Heart left ventricle (tissue), 13 donors: ENCODE measurements around the gene CUEDC2.

Source experiments
- POLR2A ChIP-seq, 2 donors: fragments of 450-650 bp; IDR thresholded peaks; one replicate each; pipeline ENCODE4 v1.6.1; 2017; ENCODE audit warnings: antibody characterized with exemption in 2 of 2, mild to moderate bottlenecking in 2 of 2, moderate library complexity in 2 of 2
- TF ChIP-seq, protein P1 (sequence below), 12 donors: fragments of 200-600 bp; sonication (generic) in 4 of 12; IDR thresholded peaks; one replicate each; pipeline versions ENCODE4 v1.5.0 to v1.8.0; 2018 to 2022; ENCODE audit warnings: antibody characterized with exemption in 12 of 12, mild to moderate bottlenecking in 5 of 12
- donor health status: ischemic (EF 13 %, LVEDD 7.1; RV severe dilation, severe dysfunction).
- donor health status: DM: no; HTN: yes; CAD: no.
- donor health status: DM: no; HTN: no; CAD: no.
- donor health status: ischemic (EF 25% LVEDD 6.9; RV normal size, moderate dysfunction).
- donor health status: ischemic (EF 25% LVEDD 5.7; RV mildly dilated, moderate dysfunction).
- donor health status: ischemic (EF 35%, LVEDD 5.7; RV mildly dilated, moderate dysfunction).
- donor health status: nonischemic (EF 11% LVEDD 7.7; RV severe dilation, severe dysfunction).
- donor health status: DM: yes; HTN: yes; CAD: no.
- donor health status: PGD.
- donor health status: ischemic (EF 29% LVEDD 5.4; RV normal size, mild dysfunction).
- donor health status: nonischemic (EF 23%, LVEDD 6.1; RV moderate dilation, normal function).

DNA sequence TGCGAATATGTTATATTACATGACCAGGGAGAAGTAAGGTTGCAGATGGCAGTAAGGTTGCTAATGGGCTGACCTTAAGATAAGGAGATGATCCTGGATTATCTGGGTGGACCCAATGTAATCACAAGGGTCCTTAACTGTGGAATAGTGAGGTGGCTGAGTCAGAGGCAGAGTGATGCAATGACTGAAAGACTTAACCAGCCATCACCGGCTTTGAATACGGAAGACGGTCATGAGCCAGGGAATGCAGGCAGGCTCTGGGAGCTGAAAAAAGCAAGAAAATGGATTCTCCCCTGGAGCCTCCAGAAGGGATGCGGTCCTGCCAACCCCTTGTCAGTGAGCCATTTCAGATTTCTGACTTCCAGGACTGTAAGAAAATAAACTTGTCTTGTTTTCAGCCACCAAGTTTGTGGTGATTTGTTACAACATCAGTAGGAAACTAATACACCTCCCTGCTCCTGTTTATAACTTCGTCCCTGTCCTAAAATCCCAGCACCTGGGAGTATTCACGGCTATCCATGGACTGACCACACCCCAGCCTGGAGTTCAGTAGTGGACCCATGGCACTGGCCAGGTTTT is 23.6 kb upstream of the CUEDC2 start:
- TF ChIP-seq, protein P1, sequence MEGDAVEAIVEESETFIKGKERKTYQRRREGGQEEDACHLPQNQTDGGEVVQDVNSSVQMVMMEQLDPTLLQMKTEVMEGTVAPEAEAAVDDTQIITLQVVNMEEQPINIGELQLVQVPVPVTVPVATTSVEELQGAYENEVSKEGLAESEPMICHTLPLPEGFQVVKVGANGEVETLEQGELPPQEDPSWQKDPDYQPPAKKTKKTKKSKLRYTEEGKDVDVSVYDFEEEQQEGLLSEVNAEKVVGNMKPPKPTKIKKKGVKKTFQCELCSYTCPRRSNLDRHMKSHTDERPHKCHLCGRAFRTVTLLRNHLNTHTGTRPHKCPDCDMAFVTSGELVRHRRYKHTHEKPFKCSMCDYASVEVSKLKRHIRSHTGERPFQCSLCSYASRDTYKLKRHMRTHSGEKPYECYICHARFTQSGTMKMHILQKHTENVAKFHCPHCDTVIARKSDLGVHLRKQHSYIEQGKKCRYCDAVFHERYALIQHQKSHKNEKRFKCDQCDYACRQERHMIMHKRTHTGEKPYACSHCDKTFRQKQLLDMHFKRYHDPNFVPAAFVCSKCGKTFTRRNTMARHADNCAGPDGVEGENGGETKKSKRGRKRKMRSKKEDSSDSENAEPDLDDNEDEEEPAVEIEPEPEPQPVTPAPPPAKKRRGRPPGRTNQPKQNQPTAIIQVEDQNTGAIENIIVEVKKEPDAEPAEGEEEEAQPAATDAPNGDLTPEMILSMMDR (IDR thresholded peaks at IDR 0.05), result no peak
- TF ChIP-seq POLR2A (IDR thresholded peaks at IDR 0.05), result no peak
